WTC11 (cell line): ENCODE data around the gene RBPMS2. TPM values are rescaled to one million over a fixed set of nuclear protein-coding genes. Genes with fewer than 3 reads are reported as not detected.
A peak's percentile ranks its signal among the peaks of the same experiment; 100 is the strongest.

Source experiments
- ATAC-seq: fragments of 200-7000 bp; cut with Tn5 transposase; 2 replicates; pipeline ENCODE4 v1.10.0; 2021; ENCODE audit warnings: mild to moderate bottlenecking, moderate library complexity
- CTCF ChIA-PET: fragments of 300-600 bp; sonication (Branson Sonifier 250); formaldehyde crosslinking; loops from one replicate; lab custom pipeline; 2021; ENCODE audit warnings: antibody characterized with exemption; lab: Charles Lee
- POLR2A ChIA-PET: fragments of 350-600 bp; sonication (Branson Sonifier 250); formaldehyde crosslinking; loops from one replicate; lab custom pipeline; 2021; ENCODE audit warnings: antibody characterized with exemption; lab: Charles Lee
- DNase-seq: peaks from one replicate; pipeline ENCODE4 v3.0.0; 2021; ENCODE audit warnings: low spot score
- H3K27ac Mint-ChIP-seq: 2 replicates; pipeline ENCODE4 v1.8.0; 2021; ENCODE audit warnings: mixed read lengths
- H3K27me3 Mint-ChIP-seq: 2 replicates; pipeline ENCODE4 v1.8.0; 2021; ENCODE audit warnings: low read depth, mild to moderate bottlenecking, moderate library complexity, mixed read lengths
- H3K36me3 Mint-ChIP-seq: 2 replicates; pipeline ENCODE4 v1.8.0; 2021; ENCODE audit warnings: mixed read lengths
- H3K4me1 Mint-ChIP-seq: 2 replicates; pipeline ENCODE4 v1.8.0; 2022; ENCODE audit warnings: mixed read lengths
- H3K4me3 Mint-ChIP-seq: 2 replicates; pipeline ENCODE4 v1.8.0; 2021; ENCODE audit warnings: mild to moderate bottlenecking, moderate library complexity, mixed read lengths
- H3K9me3 Mint-ChIP-seq: 2 replicates; pipeline ENCODE4 v1.8.0; 2021; ENCODE audit warnings: mixed read lengths
- ELF4 ChIP-seq: sonication (generic); formaldehyde crosslinking; IDR thresholded peaks from 2 replicates; pipeline ENCODE4 v1.8.1; 2022; ENCODE audit warnings: low read depth, mild to moderate bottlenecking, moderate library complexity, missing genetic modification reagents
- ERG ChIP-seq: fragments of 250-450 bp; sonication (Bioruptor Pico); IDR thresholded peaks from 2 replicates; pipeline ENCODE4 v1.8.0; 2021; ENCODE audit warnings: mild to moderate bottlenecking
- FOXJ3 ChIP-seq: sonication (generic); formaldehyde crosslinking; IDR thresholded peaks from 2 replicates; pipeline ENCODE4 v1.9.0; 2021; ENCODE audit warnings: missing genetic modification reagents, mild to moderate bottlenecking, borderline replicate concordance
- HMGA2 ChIP-seq: fragments of 250-450 bp; sonication (Bioruptor Pico); IDR thresholded peaks from 2 replicates; pipeline ENCODE4 v1.4.0; 2021; ENCODE audit warnings: mild to moderate bottlenecking, moderate library complexity
- IRF2 ChIP-seq: sonication (generic); formaldehyde crosslinking; IDR thresholded peaks from 2 replicates; pipeline ENCODE4 v1.8.0; 2022; ENCODE audit warnings: low read depth, missing genetic modification reagents, borderline replicate concordance
- JUN ChIP-seq: sonication (generic); formaldehyde crosslinking; IDR thresholded peaks from 2 replicates; pipeline ENCODE4 v1.8.0; 2023; ENCODE audit warnings: mild to moderate bottlenecking, missing genetic modification reagents
- NR2C2 ChIP-seq: sonication (generic); formaldehyde crosslinking; IDR thresholded peaks from 2 replicates; pipeline ENCODE4 v1.8.0; 2022; ENCODE audit warnings: mild to moderate bottlenecking, missing genetic modification reagents
- OVOL2 ChIP-seq: fragments of 250-450 bp; sonication (Bioruptor Pico); IDR thresholded peaks from 2 replicates; pipeline ENCODE4 v1.9.0; 2021; ENCODE audit warnings: mild to moderate bottlenecking, borderline replicate concordance
- PRRX2 ChIP-seq: fragments of 250-450 bp; sonication (Bioruptor Pico); IDR thresholded peaks from 2 replicates; pipeline ENCODE4 v1.8.0; 2021; ENCODE audit warnings: mild to moderate bottlenecking
- RORB ChIP-seq: fragments of 250-450 bp; sonication (Bioruptor Pico); IDR thresholded peaks from 2 replicates; pipeline ENCODE4 v1.9.0; 2021; ENCODE audit warnings: mild to moderate bottlenecking
- SOX15 ChIP-seq: fragments of 250-450 bp; sonication (Bioruptor Pico); IDR thresholded peaks from 2 replicates; pipeline ENCODE4 v1.9.0; 2021; ENCODE audit warnings: mild to moderate bottlenecking
- TEAD1 ChIP-seq: sonication (generic); formaldehyde crosslinking; IDR thresholded peaks from 2 replicates; pipeline ENCODE4 v1.8.0; 2022; ENCODE audit warnings: mild to moderate bottlenecking, missing genetic modification reagents
- USF1 ChIP-seq: sonication (generic); formaldehyde crosslinking; IDR thresholded peaks from 2 replicates; pipeline ENCODE4 v1.8.0; 2022; ENCODE audit warnings: mild to moderate bottlenecking, missing genetic modification reagents
- ZNF219 ChIP-seq: sonication (generic); formaldehyde crosslinking; IDR thresholded peaks from 2 replicates; pipeline ENCODE4 v1.8.0; 2023; ENCODE audit warnings: missing genetic modification reagents, mild to moderate bottlenecking, borderline replicate concordance
- ZNF416 ChIP-seq: fragments of 250-450 bp; sonication (Bioruptor Pico); IDR thresholded peaks from 2 replicates; pipeline ENCODE4 v1.9.0; 2021; ENCODE audit warnings: mild to moderate bottlenecking, inconsistent platforms
- ZNF671 ChIP-seq: fragments of 250-450 bp; sonication (Bioruptor Pico); IDR thresholded peaks from 2 replicates; pipeline ENCODE4 v1.8.0; 2021; ENCODE audit warnings: mild to moderate bottlenecking
- total RNA-seq: library from RNA; stranded (reverse); gene quantifications from 3 replicates; pipeline ENCODE4 v1.2.3, GENCODE V29; 2021
- TF ChIP-seq, protein P1 (sequence below): sonication (generic); formaldehyde crosslinking; IDR thresholded peaks from 2 replicates; pipeline ENCODE4 v1.8.1; 2023; ENCODE audit warnings: mild to moderate bottlenecking, missing genetic modification reagents, borderline replicate concordance
- TF ChIP-seq, protein P2 (sequence below): sonication (generic); formaldehyde crosslinking; IDR thresholded peaks from 2 replicates; pipeline ENCODE4 v1.8.0; 2022; ENCODE audit warnings: mild to moderate bottlenecking, missing genetic modification reagents
- TF ChIP-seq, protein P3 (sequence below): fragments of 250-450 bp; sonication (Bioruptor Pico); IDR thresholded peaks from 2 replicates; pipeline ENCODE4 v1.9.0; 2021; ENCODE audit warnings: mild to moderate bottlenecking
- TF ChIP-seq, protein P4 (sequence below): sonication (generic); formaldehyde crosslinking; IDR thresholded peaks from 2 replicates; pipeline ENCODE4 v1.8.1; 2023; ENCODE audit warnings: mild to moderate bottlenecking, missing genetic modification reagents, moderate library complexity
- TF ChIP-seq, protein P5 (sequence below): sonication (generic); formaldehyde crosslinking; IDR thresholded peaks from 2 replicates; pipeline ENCODE4 v1.8.0; 2022; ENCODE audit warnings: mild to moderate bottlenecking, missing genetic modification reagents

Gene RBPMS2
- total RNA-seq, 1 experiment from 2014 or later: 195 TPM

- TF ChIP-seq, protein P1, sequence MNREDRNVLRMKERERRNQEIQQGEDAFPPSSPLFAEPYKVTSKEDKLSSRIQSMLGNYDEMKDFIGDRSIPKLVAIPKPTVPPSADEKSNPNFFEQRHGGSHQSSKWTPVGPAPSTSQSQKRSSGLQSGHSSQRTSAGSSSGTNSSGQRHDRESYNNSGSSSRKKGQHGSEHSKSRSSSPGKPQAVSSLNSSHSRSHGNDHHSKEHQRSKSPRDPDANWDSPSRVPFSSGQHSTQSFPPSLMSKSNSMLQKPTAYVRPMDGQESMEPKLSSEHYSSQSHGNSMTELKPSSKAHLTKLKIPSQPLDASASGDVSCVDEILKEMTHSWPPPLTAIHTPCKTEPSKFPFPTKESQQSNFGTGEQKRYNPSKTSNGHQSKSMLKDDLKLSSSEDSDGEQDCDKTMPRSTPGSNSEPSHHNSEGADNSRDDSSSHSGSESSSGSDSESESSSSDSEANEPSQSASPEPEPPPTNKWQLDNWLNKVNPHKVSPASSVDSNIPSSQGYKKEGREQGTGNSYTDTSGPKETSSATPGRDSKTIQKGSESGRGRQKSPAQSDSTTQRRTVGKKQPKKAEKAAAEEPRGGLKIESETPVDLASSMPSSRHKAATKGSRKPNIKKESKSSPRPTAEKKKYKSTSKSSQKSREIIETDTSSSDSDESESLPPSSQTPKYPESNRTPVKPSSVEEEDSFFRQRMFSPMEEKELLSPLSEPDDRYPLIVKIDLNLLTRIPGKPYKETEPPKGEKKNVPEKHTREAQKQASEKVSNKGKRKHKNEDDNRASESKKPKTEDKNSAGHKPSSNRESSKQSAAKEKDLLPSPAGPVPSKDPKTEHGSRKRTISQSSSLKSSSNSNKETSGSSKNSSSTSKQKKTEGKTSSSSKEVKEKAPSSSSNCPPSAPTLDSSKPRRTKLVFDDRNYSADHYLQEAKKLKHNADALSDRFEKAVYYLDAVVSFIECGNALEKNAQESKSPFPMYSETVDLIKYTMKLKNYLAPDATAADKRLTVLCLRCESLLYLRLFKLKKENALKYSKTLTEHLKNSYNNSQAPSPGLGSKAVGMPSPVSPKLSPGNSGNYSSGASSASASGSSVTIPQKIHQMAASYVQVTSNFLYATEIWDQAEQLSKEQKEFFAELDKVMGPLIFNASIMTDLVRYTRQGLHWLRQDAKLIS: no peak
- TF ChIP-seq, protein P2, sequence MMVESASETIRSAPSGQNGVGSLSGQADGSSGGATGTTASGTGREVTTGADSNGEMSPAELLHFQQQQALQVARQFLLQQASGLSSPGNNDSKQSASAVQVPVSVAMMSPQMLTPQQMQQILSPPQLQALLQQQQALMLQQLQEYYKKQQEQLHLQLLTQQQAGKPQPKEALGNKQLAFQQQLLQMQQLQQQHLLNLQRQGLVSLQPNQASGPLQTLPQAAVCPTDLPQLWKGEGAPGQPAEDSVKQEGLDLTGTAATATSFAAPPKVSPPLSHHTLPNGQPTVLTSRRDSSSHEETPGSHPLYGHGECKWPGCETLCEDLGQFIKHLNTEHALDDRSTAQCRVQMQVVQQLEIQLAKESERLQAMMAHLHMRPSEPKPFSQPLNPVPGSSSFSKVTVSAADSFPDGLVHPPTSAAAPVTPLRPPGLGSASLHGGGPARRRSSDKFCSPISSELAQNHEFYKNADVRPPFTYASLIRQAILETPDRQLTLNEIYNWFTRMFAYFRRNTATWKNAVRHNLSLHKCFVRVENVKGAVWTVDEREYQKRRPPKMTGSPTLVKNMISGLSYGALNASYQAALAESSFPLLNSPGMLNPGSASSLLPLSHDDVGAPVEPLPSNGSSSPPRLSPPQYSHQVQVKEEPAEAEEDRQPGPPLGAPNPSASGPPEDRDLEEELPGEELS: no peak
- TF ChIP-seq TEAD1 (CRISPR knock-in tag) (no peak), OVOL2 (CRISPR knock-in tag) (no peak), IRF2 (CRISPR knock-in tag) (no peak), USF1 (CRISPR knock-in tag) (no peak), PRRX2 (CRISPR knock-in tag) (no peak), ELF4 (no peak), ZNF219 (CRISPR knock-in tag) (no peak)
- TF ChIP-seq, protein P3, sequence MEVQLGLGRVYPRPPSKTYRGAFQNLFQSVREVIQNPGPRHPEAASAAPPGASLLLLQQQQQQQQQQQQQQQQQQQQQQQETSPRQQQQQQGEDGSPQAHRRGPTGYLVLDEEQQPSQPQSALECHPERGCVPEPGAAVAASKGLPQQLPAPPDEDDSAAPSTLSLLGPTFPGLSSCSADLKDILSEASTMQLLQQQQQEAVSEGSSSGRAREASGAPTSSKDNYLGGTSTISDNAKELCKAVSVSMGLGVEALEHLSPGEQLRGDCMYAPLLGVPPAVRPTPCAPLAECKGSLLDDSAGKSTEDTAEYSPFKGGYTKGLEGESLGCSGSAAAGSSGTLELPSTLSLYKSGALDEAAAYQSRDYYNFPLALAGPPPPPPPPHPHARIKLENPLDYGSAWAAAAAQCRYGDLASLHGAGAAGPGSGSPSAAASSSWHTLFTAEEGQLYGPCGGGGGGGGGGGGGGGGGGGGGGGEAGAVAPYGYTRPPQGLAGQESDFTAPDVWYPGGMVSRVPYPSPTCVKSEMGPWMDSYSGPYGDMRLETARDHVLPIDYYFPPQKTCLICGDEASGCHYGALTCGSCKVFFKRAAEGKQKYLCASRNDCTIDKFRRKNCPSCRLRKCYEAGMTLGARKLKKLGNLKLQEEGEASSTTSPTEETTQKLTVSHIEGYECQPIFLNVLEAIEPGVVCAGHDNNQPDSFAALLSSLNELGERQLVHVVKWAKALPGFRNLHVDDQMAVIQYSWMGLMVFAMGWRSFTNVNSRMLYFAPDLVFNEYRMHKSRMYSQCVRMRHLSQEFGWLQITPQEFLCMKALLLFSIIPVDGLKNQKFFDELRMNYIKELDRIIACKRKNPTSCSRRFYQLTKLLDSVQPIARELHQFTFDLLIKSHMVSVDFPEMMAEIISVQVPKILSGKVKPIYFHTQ: no peak
Measured at GRCh38 chr15:64753480-64754185, 21.8 kb downstream of the RBPMS2 start (continued).

DNA sequence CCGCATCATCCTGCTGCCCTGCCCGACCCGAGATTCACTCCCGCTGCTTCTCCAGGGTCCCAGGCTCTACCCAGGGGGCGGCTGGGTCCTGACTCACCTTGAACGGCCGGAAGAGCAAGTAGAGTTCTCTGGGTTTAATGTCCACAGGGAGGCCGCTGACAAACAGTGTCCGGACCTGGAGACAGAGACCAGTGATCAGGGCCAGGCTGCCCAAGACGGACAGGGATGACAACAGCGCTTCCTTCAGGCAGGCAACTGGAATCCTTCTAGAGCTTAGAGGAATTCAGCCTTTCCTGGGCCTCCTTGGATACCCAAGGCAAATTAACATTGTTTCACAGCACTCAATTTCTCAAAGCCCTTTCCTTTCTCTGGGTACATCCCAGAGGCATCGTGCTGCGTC is 23.9 kb downstream of the RBPMS2 start:
- CTCF ChIA-PET: interaction anchor here (0.5 to 5.3 kb wide), 6 partner anchors 10 to 153 kb away, joined by 3 to 122 read pairs (median 8); no protein-coding TSS in a partner anchor
- Mint-ChIP-seq H3K4me1 (peaks cover 65% of the 10 kb centered on the region), H3K27ac (peak overlapping the region; percentile 86; the same call in 1 of the 2 replicates), H3K36me3 (peaks cover 58% of the 10 kb centered on the region), H3K4me3 (no peak overlapping the region), H3K27me3 (no peaks in the 10 kb centered on the region), H3K9me3 (no peaks in the 10 kb centered on the region)
- ATAC-seq (no peak; the same call in 1 of the 2 replicates), DNase-seq (no peak)
- POLR2A ChIA-PET: interaction anchor here (0.6 to 2.8 kb wide), 3 partner anchors 58 to 501 kb away, joined by 3 to 18 read pairs (median 7); partner anchors contain the start of gene PIF1
- TF ChIP-seq, protein P4, sequence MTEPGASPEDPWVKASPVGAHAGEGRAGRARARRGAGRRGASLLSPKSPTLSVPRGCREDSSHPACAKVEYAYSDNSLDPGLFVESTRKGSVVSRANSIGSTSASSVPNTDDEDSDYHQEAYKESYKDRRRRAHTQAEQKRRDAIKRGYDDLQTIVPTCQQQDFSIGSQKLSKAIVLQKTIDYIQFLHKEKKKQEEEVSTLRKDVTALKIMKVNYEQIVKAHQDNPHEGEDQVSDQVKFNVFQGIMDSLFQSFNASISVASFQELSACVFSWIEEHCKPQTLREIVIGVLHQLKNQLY (CRISPR knock-in tag): no peak
- no peak for TF ChIP-seq PRRX2 (CRISPR knock-in tag)
- TF ChIP-seq HMGA2 (CRISPR knock-in tag): no peak
- no peak for TF ChIP-seq JUN (CRISPR knock-in tag)
- TF ChIP-seq ZNF416 (CRISPR knock-in tag): no peak
- TF ChIP-seq SOX15: no peak
- no peak for TF ChIP-seq ERG (CRISPR knock-in tag)
- no peak for TF ChIP-seq ZNF671 (CRISPR knock-in tag)
- TF ChIP-seq NR2C2 (CRISPR knock-in tag): no peak
- no peak for TF ChIP-seq FOXJ3
- TF ChIP-seq, protein P2: no peak
- TF ChIP-seq, protein P5, sequence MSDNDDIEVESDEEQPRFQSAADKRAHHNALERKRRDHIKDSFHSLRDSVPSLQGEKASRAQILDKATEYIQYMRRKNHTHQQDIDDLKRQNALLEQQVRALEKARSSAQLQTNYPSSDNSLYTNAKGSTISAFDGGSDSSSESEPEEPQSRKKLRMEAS: no peak
- TF ChIP-seq RORB (CRISPR knock-in tag): no peak
